Fibroblast of pulmonary artery (primary cell): ENCODE measurements around the gene MRE11.

Source experiments
- DNase-seq: peaks from one replicate; pipeline ENCODE4 v3.0.0-alpha.2; 2010; ENCODE audit warnings: low read depth
- H3K4me3 ChIP-seq: replicated peaks from 2 replicates; pipeline ENCODE4 v1.5.1; 2011; ENCODE audit warnings: low read depth, mild to moderate bottlenecking, control low read depth, low read length, moderate library complexity
- TF ChIP-seq, protein P1 (sequence below): IDR thresholded peaks from 2 replicates; pipeline ENCODE4 v1.5.1; 2011; ENCODE audit warnings: mild to moderate bottlenecking, control low read depth, low read length, inconsistent platforms; ENCODE audit errors: missing control alignments

The MRE11 gene

GRCh38 chr11:94493281-94494125, at the start of gene MRE11, which contains the start of gene ANKRD49:
TSS of gene MRE11 (minus strand) at chr11:94493844. CDS start at chr11:94492801, 1,043 bp downstream.
TSS of gene ANKRD49 (plus strand) at chr11:94493984. CDS start at chr11:94496694, 2,710 bp downstream.
- DNase-seq: peak; percentile 98
- TF ChIP-seq, protein P1, sequence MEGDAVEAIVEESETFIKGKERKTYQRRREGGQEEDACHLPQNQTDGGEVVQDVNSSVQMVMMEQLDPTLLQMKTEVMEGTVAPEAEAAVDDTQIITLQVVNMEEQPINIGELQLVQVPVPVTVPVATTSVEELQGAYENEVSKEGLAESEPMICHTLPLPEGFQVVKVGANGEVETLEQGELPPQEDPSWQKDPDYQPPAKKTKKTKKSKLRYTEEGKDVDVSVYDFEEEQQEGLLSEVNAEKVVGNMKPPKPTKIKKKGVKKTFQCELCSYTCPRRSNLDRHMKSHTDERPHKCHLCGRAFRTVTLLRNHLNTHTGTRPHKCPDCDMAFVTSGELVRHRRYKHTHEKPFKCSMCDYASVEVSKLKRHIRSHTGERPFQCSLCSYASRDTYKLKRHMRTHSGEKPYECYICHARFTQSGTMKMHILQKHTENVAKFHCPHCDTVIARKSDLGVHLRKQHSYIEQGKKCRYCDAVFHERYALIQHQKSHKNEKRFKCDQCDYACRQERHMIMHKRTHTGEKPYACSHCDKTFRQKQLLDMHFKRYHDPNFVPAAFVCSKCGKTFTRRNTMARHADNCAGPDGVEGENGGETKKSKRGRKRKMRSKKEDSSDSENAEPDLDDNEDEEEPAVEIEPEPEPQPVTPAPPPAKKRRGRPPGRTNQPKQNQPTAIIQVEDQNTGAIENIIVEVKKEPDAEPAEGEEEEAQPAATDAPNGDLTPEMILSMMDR: no peak
- H3K4me3 ChIP-seq: peak within 1 kb of the TSS; percentile 93

- TF ChIP-seq, protein P1: no peak
- no peak overlapping the region for H3K4me3 ChIP-seq
- no peak for DNase-seq
Measured at GRCh38 chr11:94539420-94539819, 45.8 kb upstream of the MRE11 start.

- TF ChIP-seq, protein P1: no peak
- H3K4me3 ChIP-seq: no peak overlapping the region
- peak; percentile 64 for DNase-seq
Measured at GRCh38 chr11:94537031-94537600, 43.5 kb upstream of the MRE11 start.

GRCh38 chr11:94536386-94536785, 42.7 kb upstream of the MRE11 start:
- H3K4me3 ChIP-seq: no peak overlapping the region
- DNase-seq: no peak
- TF ChIP-seq, protein P1: no peak

DNA sequence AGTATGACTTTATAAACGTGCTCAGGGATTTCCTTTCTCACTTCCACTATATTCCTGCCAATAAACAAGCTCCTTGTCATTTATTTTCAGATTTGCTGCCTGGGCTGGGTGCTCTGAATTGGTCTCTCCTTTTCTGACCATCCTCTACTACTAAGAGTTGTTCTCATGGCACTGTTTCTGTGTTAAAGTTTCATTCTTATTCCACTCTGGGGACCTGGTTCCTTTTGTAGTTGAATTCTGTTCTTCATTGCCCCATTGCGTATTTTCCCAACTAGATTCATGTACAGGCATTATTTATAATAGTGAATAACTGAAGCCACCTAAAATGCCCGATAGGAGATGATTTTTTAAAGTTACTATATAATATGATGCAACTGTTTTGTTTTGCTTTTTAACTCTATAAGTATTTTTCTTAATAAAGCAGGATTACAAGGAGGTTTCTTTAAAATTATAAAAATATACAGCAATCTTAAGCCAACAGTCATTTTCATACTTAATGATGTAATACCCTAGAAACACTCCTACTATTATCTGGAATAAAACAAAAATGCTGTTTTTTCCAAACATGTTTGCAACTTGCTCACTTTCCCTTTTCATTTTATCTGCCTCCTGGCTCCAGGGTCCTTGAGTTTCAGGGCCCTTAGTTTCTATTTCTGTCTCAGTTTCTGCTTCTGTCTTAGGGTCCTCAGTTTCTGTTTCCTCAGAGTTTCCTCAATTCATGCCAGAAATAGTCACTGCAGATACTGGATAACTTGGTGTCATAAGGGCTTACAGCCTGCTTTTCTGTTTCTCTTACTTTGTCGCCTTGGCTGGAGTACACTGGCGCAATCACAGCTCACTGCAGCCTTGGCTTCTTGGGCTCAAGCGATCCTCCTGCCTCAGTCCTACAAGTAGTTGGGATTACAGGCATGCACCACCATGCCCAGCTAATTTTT, 40.3 kb upstream of the MRE11 start:
- DNase-seq: no peak
- TF ChIP-seq, protein P1: no peak
- no peak overlapping the region for H3K4me3 ChIP-seq

- DNase-seq: no peak
- H3K4me3 ChIP-seq: no peak overlapping the region
- TF ChIP-seq, protein P1: no peak
Measured at GRCh38 chr11:94533206-94533605, 39.6 kb upstream of the MRE11 start.
